K562 (cell line): ENCODE measurements around the gene TOX2. TPM values are rescaled to one million over a fixed set of nuclear protein-coding genes. Genes with fewer than 3 reads are reported as not detected.

Experiments
- ATAC-seq: fragments of 200-7000 bp; cut with Tn5 transposase; 3 replicates; pipeline ENCODE4 v1.9.1; 2020; ENCODE audit warnings: moderate library complexity
- BruUV-seq: library from RNA; stranded (reverse); fragments of 400-500 nt; replicated peaks from 2 replicates; lab custom pipeline; 2021; lab: Mats Ljungman, UMichigan
- CTCF ChIA-PET: fragments of 300-600 bp; formaldehyde crosslinking; extraction: SDS; loops from one replicate; lab custom pipeline; 2021; ENCODE audit warnings: low intra/inter-chr PET ratio; lab: Yijun Ruan, JAX
- POLR2A ChIA-PET: fragments of 300-600, 350-650 bp; sonication (Branson Sonifier 250); formaldehyde crosslinking; extraction: SDS; loops from one replicate; lab custom pipeline; 2021; ENCODE audit warnings: antibody characterized with exemption, inconsistent platforms; lab: Yijun Ruan, JAX
- DNase-seq, 4 experiments: peaks; one replicate each; pipeline versions ENCODE4 v3.0.0 to v3.0.0-alpha.2; 2011 to 2018; ENCODE audit warnings: low spot score in 3 of 4, mixed read lengths in 3 of 4; ENCODE audit errors: extremely low read depth in 1 of 4
- FAIRE-seq: peaks from 2 replicates; lab custom pipeline; 2011; peaks lifted over from hg19 to GRCh38; lab: Jason Lieb, UNC
- H2AFZ ChIP-seq: 2 replicates; pipeline ENCODE4 v1.6.0; 2011; ENCODE audit warnings: low read depth, low read length, control low read depth, inconsistent platforms
- H3K27ac ChIP-seq: fragments of 200-600 bp; 3 replicates; pipeline ENCODE4 v1.8.0; 2011; ENCODE audit warnings: low read depth, mild to moderate bottlenecking, control low read depth, inconsistent platforms, low read length, moderate library complexity, mixed read lengths; ENCODE audit errors: extremely low read depth
- H3K27me3 ChIP-seq, 2 experiments: fragments of 300-600 bp in 1 of 2; 2 replicates in 1 of 2; 3 replicates in 1 of 2; pipeline versions ENCODE4 v1.6.0 to v1.8.0; 2011; ENCODE audit warnings: inconsistent platforms in 2 of 2, low read length in 2 of 2, mild to moderate bottlenecking in 1 of 2, mixed read lengths in 1 of 2, moderate library complexity in 1 of 2; ENCODE audit not compliant: control insufficient read depth in 2 of 2, insufficient read depth in 2 of 2
- H3K36me3 ChIP-seq: fragments of 300-600 bp; 3 replicates; pipeline ENCODE4 v1.8.0; 2011; ENCODE audit warnings: mild to moderate bottlenecking, low read length, inconsistent platforms; ENCODE audit not compliant: control insufficient read depth, insufficient read depth
- H3K4me1 ChIP-seq, 2 experiments: fragments of 200-600 bp in 1 of 2; replicated peaks in 1 of 2; 2 replicates in 1 of 2; 3 replicates in 1 of 2; pipeline versions ENCODE4 v1.5.1 to v1.8.0; 2011; ENCODE audit warnings: inconsistent platforms in 2 of 2, low read length in 2 of 2, mild to moderate bottlenecking in 1 of 2, mixed read lengths in 1 of 2, moderate library complexity in 1 of 2; ENCODE audit not compliant: control insufficient read depth in 2 of 2, insufficient read depth in 2 of 2
- H3K4me2 ChIP-seq: 2 replicates; pipeline ENCODE4 v1.6.1; 2011; ENCODE audit warnings: low read length, control low read depth, inconsistent platforms, mixed read lengths; ENCODE audit not compliant: insufficient read depth
- H3K4me3 ChIP-seq: fragments of 200-600 bp; sonication (generic), shearing (Covaris generic); 2 replicates; pipeline ENCODE4 v1.5.1; 2016; ENCODE audit warnings: control low read depth, inconsistent platforms
- H3K79me2 ChIP-seq: fragments of 200-600 bp; 3 replicates; pipeline ENCODE4 v1.8.0; 2011; ENCODE audit warnings: low read length, inconsistent platforms; ENCODE audit not compliant: control insufficient read depth, insufficient read depth
- H3K9ac ChIP-seq, 2 experiments: 2 replicates each; pipeline versions ENCODE4 v1.6.0 to v1.6.1; 2011; ENCODE audit warnings: low read depth in 2 of 2, low read length in 2 of 2, control low read depth in 1 of 2, inconsistent platforms in 1 of 2, mild to moderate bottlenecking in 1 of 2, mixed read lengths in 1 of 2; ENCODE audit not compliant: insufficient read depth in 1 of 2
- H3K9me1 ChIP-seq: one replicate; pipeline ENCODE4 v1.6.0; 2011; ENCODE audit warnings: inconsistent platforms, mild to moderate bottlenecking, low read length, moderate library complexity; ENCODE audit not compliant: control insufficient read depth, insufficient read depth
- H3K9me3 ChIP-seq: replicated peaks from 2 replicates; pipeline ENCODE4 v1.5.1; 2011; ENCODE audit warnings: low read depth, low read length, inconsistent platforms; ENCODE audit not compliant: control insufficient read depth, insufficient read depth
- H4K20me1 ChIP-seq: replicated peaks from 2 replicates; pipeline ENCODE4 v1.6.1; 2011; ENCODE audit warnings: low read length, inconsistent platforms, mixed read lengths; ENCODE audit not compliant: control insufficient read depth, insufficient read depth
- GATAD2B ChIP-seq: fragments of 450-650 bp; IDR thresholded peaks from 2 replicates; pipeline ENCODE4 v1.6.1; 2017; ENCODE audit warnings: mild to moderate bottlenecking, borderline replicate concordance
- HNRNPH1 ChIP-seq: fragments of 200-400 bp; formaldehyde crosslinking; optimal IDR thresholded peaks from 2 replicates; pipeline ENCODE3; 2017; ENCODE audit warnings: low read depth, mild to moderate bottlenecking, low read length, moderate library complexity
- JUN ChIP-seq, 2 experiments: sonication (generic) in 1 of 2; formaldehyde crosslinking in 1 of 2; IDR thresholded peaks; 2 replicates each; pipeline versions ENCODE4 v1.6.1 to v1.8.0; 2012 to 2022; ENCODE audit warnings: borderline replicate concordance in 2 of 2, mild to moderate bottlenecking in 2 of 2, improper control_type of control experiment in 1 of 2, low read depth in 1 of 2, low read length in 1 of 2, missing genetic modification reagents in 1 of 2
- POLR2A ChIP-seq: fragments of 450-650 bp; conservative IDR thresholded peaks from 2 replicates; pipeline ENCODE4 v1.6.1; 2016
- RBM22 ChIP-seq: fragments of 200-400 bp; formaldehyde crosslinking; IDR thresholded peaks from 2 replicates; pipeline ENCODE4 v1.6.1; 2018; ENCODE audit warnings: low read length, low read depth; ENCODE audit not compliant: poor library complexity, severe bottlenecking
- WGBS: fragments of 100-300 bp; shearing (Covaris generic); methylation state at CpG from one replicate; pipeline ENCODE4 v1.1.6; 2016; ENCODE audit warnings: low coverage, mixed read lengths; ENCODE audit not compliant: insufficient coverage; ENCODE audit errors: missing lambda C conversion rate; 5-methylcytosine and 5-hydroxymethylcytosine counted together
- in situ Hi-C: fragments of 300-500 bp; cut with MboI; formaldehyde crosslinking; loops from 4 replicates; pipeline ENCODE4 v1.15.0; 2018; ENCODE audit warnings: inconsistent platforms, mixed read lengths
- intact Hi-C: fragments of 100-400 bp; cut with micrococcal nuclease; formaldehyde crosslinking; loops from 2 replicates; pipeline ENCODE4 v1.14.2; 2022
- polyA plus RNA-seq, 8 experiments: library from polyadenylated mRNA; depleted of rRNA in 4 of 8; stranded (reverse) in 5 of 8; unstranded in 3 of 8; fragments of >200 nt; fragmentation: Nextera tagmentation in 2 of 8; fragmentation: Illumina TruSeq in 1 of 8; extraction: Ambion mirVana in 2 of 8; extraction: Trizol in 1 of 8; gene quantifications; 2 replicates each; pipeline versions ENCODE4 v1.2.1 to v1.2.3, GENCODE V29; 2011 to 2014; ENCODE audit warnings: inconsistent platforms in 1 of 8, missing spikeins in 1 of 8
- total RNA-seq, 7 experiments: library from RNA; depleted of rRNA in 6 of 7; stranded (reverse); fragments of >200 nt in 6 of 7; fragmentation: Illumina TruSeq in 2 of 7; extraction: Trizol in 2 of 7; gene quantifications; 2 replicates each; pipeline versions ENCODE4 v1.2.1 to v1.2.3, GENCODE V29; 2011 to 2021; ENCODE audit warnings: low replicate concordance in 1 of 7
- TF ChIP-seq, protein P1 (sequence below): sonication (generic); formaldehyde crosslinking; IDR thresholded peaks from 2 replicates; pipeline ENCODE4 v1.8.1; 2023; ENCODE audit warnings: mild to moderate bottlenecking, missing genetic modification reagents

Gene TOX2
- total and polyA plus RNA-seq, 9 of the 15 experiments (the other 6 are each of a cell fraction or from before 2014, with no cell fraction given), result not detected

DNA sequence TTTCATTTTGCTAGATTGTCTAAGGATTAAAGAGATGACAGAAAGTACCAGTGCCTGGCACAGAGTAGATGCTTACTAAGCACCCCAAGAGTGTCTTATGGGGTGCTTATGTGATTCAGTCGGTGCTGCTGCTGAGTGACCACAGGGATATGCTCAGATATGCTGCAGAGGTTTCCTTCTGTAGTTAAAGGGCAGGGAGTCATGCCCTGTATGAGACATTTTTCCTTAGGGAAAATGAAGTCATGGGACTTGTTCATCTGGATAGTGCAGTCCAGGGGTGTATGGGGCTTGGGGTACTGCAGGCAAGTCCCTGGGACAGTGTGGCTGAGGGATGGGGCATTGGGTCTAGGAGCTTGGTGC lies 25.1 kb downstream of the TOX2 start:
- H3K9ac ChIP-seq, result no peak overlapping the region

DNA sequence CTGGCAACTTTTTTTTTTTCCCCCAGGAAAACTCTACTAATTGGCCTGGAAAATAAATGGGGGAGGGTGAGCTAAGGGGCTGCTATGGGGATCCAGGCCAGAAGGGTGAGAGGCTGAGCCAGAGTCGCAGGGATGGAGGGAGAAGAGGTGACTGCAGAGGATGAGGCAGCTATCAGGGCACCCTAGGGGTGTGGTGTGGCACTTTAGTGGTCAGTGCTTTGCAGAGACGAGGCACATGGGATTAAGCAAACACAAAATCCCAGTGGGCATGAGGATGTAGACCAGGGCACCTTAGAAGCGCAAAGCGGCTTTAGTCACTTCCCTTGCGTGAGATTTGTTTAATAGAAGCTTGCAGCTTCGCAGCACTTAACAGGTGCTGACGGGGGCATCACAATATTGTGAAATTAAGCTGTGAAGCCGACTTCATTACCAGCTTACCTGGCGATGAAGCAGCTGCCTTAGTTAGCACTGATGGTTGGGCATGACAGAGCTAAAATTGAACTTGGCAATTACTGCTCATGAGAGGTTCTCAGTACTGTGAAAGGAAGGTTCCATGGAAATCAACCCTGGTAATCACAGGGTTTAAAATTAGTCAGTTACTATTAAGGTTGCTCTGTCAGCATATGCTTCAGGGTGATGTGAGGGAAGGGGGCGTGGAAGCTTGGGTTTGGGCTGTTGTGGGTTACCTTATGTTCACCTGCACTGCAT lies 26.0 kb downstream of the TOX2 start:
- ATAC-seq, result no peak
- no peaks in the 10 kb centered on the region for H4K20me1 ChIP-seq
- no peak for DNase-seq
- ChIA-PET CTCF (no interaction called here), POLR2A (no interaction called here)
- FAIRE-seq, result no peak
- no peaks in the 10 kb centered on the region; a peak in 1 of 5 replicates for H3K4me1 ChIP-seq
- H3K9ac ChIP-seq, result no peak overlapping the region
- H3K9me1 ChIP-seq, result no peaks in the 10 kb centered on the region
- WGBS, result 8% methylated on average over 10 of the region's 10 CpGs
- no peaks in the 10 kb centered on the region for H3K79me2 ChIP-seq
- no peak overlapping the region for H2AFZ ChIP-seq
- peaks cover 0 to 40% of the 10 kb centered on the region in 2 experiments; a peak in 2 of 5 replicates for H3K27me3 ChIP-seq
- no peaks in the 10 kb centered on the region for H3K36me3 ChIP-seq
- BruUV-seq, result no TSS peak
- no peak overlapping the region for H3K4me3 ChIP-seq
- TF ChIP-seq RBM22, result no peak
- TF ChIP-seq JUN (IDR thresholded peaks at IDR 0.05; ENCODE audit: borderline replicate concordance, low read depth, low read length), result no peak
- TF ChIP-seq JUN (CRISPR knock-in tag; IDR thresholded peaks at IDR 0.05; ENCODE audit: borderline replicate concordance), result no peak
- no peak for TF ChIP-seq HNRNPH1
- H3K9me3 ChIP-seq, result no peaks in the 10 kb centered on the region
- in situ Hi-C loops (no loop called here), intact Hi-C loops (no loop called here)
- H3K27ac ChIP-seq, result no peak overlapping the region
- no peak overlapping the region for H3K4me2 ChIP-seq

More for the DNA sequence above, 25.1 kb downstream of the TOX2 start:
- peaks cover 0 to 36% of the 10 kb centered on the region in 2 experiments; a peak in 2 of 5 replicates for H3K27me3 ChIP-seq
- POLR2A ChIA-PET, result interaction anchor here (0.6 kb wide), 1 partner anchor 17 kb away, joined by 4 read pairs; no protein-coding TSS in a partner anchor
- no peaks in the 10 kb centered on the region for H3K9me1 ChIP-seq
- no peak overlapping the region for H2AFZ ChIP-seq
- H3K36me3 ChIP-seq, result no peaks in the 10 kb centered on the region
- DNase-seq (no peak), FAIRE-seq (no peak), ATAC-seq (no peak)
- BruUV-seq, result no TSS peak
- intact Hi-C loops, result no loop called here
- no peaks in the 10 kb centered on the region for H4K20me1 ChIP-seq
- CTCF ChIA-PET, result no interaction called here
- no peak overlapping the region for H3K4me2 ChIP-seq
- H3K79me2 ChIP-seq, result no peaks in the 10 kb centered on the region
- WGBS, result 0% methylated on average over 1 of the region's 1 CpG
- no peak overlapping the region for H3K27ac ChIP-seq
- in situ Hi-C loops, result no loop called here
- TF ChIP-seq GATAD2B (no peak), POLR2A (no peak)
- TF ChIP-seq, protein P1, sequence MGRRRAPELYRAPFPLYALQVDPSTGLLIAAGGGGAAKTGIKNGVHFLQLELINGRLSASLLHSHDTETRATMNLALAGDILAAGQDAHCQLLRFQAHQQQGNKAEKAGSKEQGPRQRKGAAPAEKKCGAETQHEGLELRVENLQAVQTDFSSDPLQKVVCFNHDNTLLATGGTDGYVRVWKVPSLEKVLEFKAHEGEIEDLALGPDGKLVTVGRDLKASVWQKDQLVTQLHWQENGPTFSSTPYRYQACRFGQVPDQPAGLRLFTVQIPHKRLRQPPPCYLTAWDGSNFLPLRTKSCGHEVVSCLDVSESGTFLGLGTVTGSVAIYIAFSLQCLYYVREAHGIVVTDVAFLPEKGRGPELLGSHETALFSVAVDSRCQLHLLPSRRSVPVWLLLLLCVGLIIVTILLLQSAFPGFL (CRISPR knock-in tag), result no peak
- no peaks in the 10 kb centered on the region; a peak in 1 of 5 replicates for H3K4me1 ChIP-seq
- H3K4me3 ChIP-seq, result no peak overlapping the region
- H3K9me3 ChIP-seq, result no peaks in the 10 kb centered on the region
